IPS DF 6.9 (cell line): ENCODE results near the gene ZNF782.
A peak's percentile ranks its signal among the peaks of the same experiment; 100 is the strongest.

Experiments
- DNase-seq: peaks from one replicate; pipeline ENCODE4 v3.0.0-alpha.2; 2013; ENCODE audit warnings: low read depth, low spot score
- H3K27ac ChIP-seq: one replicate; pipeline ENCODE4 v1.5.1; 2013; ENCODE audit warnings: low read length, control low read depth
- H3K27me3 ChIP-seq: 2 replicates; pipeline ENCODE4 v1.6.1; 2013; ENCODE audit warnings: mild to moderate bottlenecking, low read length; ENCODE audit not compliant: control insufficient read depth, insufficient read depth
- H3K36me3 ChIP-seq: 2 replicates; pipeline ENCODE4 v1.6.1; 2013; ENCODE audit warnings: low read length; ENCODE audit not compliant: control insufficient read depth, insufficient read depth
- H3K4me1 ChIP-seq: 2 replicates; pipeline ENCODE4 v1.6.1; 2013; ENCODE audit warnings: low read length; ENCODE audit not compliant: control insufficient read depth, insufficient read depth
- H3K4me3 ChIP-seq: 2 replicates; pipeline ENCODE4 v1.5.1; 2013; ENCODE audit warnings: mild to moderate bottlenecking, low read length
- H3K9me3 ChIP-seq: 2 replicates; pipeline ENCODE4 v1.6.1; 2013; ENCODE audit warnings: low read length, inconsistent platforms; ENCODE audit not compliant: control insufficient read depth, insufficient read depth
- WGBS: extraction: QIAGEN DNeasy Blood & Tissue Kit; methylation state at CpG from one replicate; pipeline ENCODE4 v1.1.7; 2013; ENCODE audit warnings: mixed read lengths, missing lambda C conversion rate; ENCODE audit not compliant: insufficient read length, insufficient coverage; 5-methylcytosine and 5-hydroxymethylcytosine counted together

Gene ZNF782

DNA sequence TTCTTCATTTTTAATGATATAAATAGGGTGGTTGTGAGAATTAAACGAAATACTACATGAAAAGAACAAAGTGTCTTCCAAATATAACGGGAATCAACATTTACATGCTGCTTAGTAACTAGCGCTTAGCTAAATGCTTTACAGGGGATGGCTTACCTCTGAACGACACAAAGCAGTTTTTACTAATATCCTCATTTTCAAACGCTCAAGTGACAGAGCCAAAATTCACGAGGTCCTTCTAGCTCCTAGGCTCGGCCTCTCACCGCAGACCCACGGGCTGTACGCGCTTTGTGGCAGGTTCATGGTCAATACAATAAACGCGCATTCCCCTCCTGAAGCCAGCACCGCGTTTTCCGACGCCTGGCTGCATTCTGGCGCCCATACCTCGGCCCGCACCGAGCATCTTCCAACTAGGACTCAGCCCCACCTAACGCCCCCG, 76.9 kb downstream of the ZNF782 start:
- Histone ChIP-seq H3K9me3 (no peaks in the 10 kb centered on the region), H3K4me3 (peak overlapping the region; percentile 64; the same call in 1 of the 2 replicates), H3K4me1 (peaks cover 1% of the 10 kb centered on the region; the same call in 1 of the 2 replicates), H3K36me3 (peaks cover 4% of the 10 kb centered on the region; the same call in 1 of the 2 replicates), H3K27ac (no peak overlapping the region), H3K27me3 (no peaks in the 10 kb centered on the region)
- WGBS, result no CpG with 5 or more reads among the region's 23 CpGs
- no peak for DNase-seq

DNA sequence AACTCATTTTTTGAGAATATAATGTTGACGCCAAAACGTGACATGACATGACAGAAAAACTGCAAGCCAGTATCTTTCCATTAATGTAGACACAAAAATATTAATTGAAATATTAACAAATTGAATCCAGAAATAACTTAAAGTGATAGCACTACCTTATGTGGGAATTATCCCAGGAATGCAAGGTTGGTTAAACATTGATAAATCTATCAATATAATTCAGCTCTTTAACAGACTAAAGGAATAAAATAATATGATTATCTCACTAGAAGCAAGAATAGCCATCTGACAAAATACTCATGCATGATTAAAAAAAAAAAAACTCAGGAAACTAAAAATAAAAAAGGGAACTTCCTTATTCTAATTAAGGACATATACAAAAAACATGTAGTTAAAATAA, 83.2 kb downstream of the ZNF782 start:
- Histone ChIP-seq H3K36me3 (peaks cover 7% of the 10 kb centered on the region; the same call in 1 of the 2 replicates), H3K27ac (no peak overlapping the region), H3K4me1 (no peaks in the 10 kb centered on the region), H3K9me3 (no peaks in the 10 kb centered on the region; the same call in 1 of the 2 replicates), H3K27me3 (no peaks in the 10 kb centered on the region), H3K4me3 (no peak overlapping the region)
- no CpG with 5 or more reads among the region's 2 CpGs for WGBS
- no peak for DNase-seq

DNA sequence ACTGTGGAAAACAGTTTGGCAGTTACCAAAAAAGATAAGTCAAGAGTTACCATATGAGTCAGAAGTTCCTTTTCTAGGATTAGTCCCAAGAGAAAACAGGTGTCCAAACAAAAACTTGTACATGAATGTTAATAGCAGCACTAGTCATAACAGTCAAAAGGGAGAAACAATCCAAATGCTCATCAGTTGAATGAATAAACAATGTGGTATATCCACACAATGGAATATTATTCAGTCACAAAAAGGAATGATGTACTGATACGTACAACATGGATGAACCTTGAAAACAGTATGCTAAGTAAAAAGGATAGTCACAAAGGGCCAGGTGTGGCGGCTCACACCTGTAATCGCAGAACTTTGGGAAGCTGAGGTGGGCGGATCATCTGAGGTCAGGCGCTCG, 84.3 kb downstream of the ZNF782 start:
- Histone ChIP-seq H3K9me3 (no peaks in the 10 kb centered on the region; the same call in 1 of the 2 replicates), H3K27me3 (no peaks in the 10 kb centered on the region), H3K4me3 (no peak overlapping the region), H3K27ac (no peak overlapping the region), H3K36me3 (peaks cover 6% of the 10 kb centered on the region; the same call in 1 of the 2 replicates), H3K4me1 (no peaks in the 10 kb centered on the region)
- WGBS, result no CpG with 5 or more reads among the region's 6 CpGs
- no peak for DNase-seq
